NCI-H460 (cell line): ENCODE measurements around the gene STK39. TPM values are rescaled to one million over a fixed set of nuclear protein-coding genes. Genes with fewer than 3 reads are reported as not detected.
"Not testable (repeated sequence)": the region's sequence is repeated elsewhere in the genome, so short reads cannot be mapped to it uniquely, and the experiment has no call there.

Source experiments
- DNase-seq: peaks from one replicate; pipeline ENCODE4 v3.0.0-alpha.2; 2016; ENCODE audit warnings: low read depth; ENCODE audit errors: extremely low read depth
- total RNA-seq: library from RNA; depleted of rRNA; stranded (reverse); fragments of >200 nt; shearing (Covaris generic); gene quantifications from 2 replicates; pipeline ENCODE4 v1.2.3, GENCODE V29; 2014

STK39 gene
- total RNA-seq, 1 experiment from 2014 or later, result 18.3 TPM

GRCh38 chr2:168105127-168105683, 142.2 kb downstream of the STK39 start:
- DNase-seq, result no peak

- DNase-seq, result no peak
Observed at GRCh38 chr2:168097431-168097830, 150.0 kb downstream of the STK39 start.

GRCh38 chr2:168096158-168096557, 151.2 kb downstream of the STK39 start:
- no peak for DNase-seq

GRCh38 chr2:168091986-168092385, 155.4 kb downstream of the STK39 start:
- no peak for DNase-seq

GRCh38 chr2:168090366-168091135, 156.8 kb downstream of the STK39 start:
- DNase-seq, result no peak

- DNase-seq, result no peak
Observed at GRCh38 chr2:168089200-168089599, 158.2 kb downstream of the STK39 start.

GRCh38 chr2:168087401-168087800, 160.0 kb downstream of the STK39 start:
- DNase-seq, result no peak

- DNase-seq, result no peak
Observed at GRCh38 chr2:168086851-168087250, 160.5 kb downstream of the STK39 start.

GRCh38 chr2:168085801-168086361, 161.5 kb downstream of the STK39 start:
- no peak for DNase-seq

GRCh38 chr2:168084288-168084687, 163.1 kb downstream of the STK39 start:
- DNase-seq, result no peak

- DNase-seq, result not testable (repeated sequence)
Observed at GRCh38 chr2:168081452-168081851, 165.9 kb downstream of the STK39 start.

GRCh38 chr2:168079236-168079635, 168.2 kb downstream of the STK39 start:
- DNase-seq, result no peak

- no peak for DNase-seq
Observed at GRCh38 chr2:168076731-168077130, 170.7 kb downstream of the STK39 start.

GRCh38 chr2:168075446-168075845, 171.9 kb downstream of the STK39 start:
- no peak for DNase-seq

- DNase-seq, result no peak
Observed at GRCh38 chr2:168072626-168073303, 174.6 kb downstream of the STK39 start.

- DNase-seq, result no peak
Observed at GRCh38 chr2:168064011-168064998, 183.1 kb downstream of the STK39 start.

- no peak for DNase-seq
Observed at GRCh38 chr2:168062936-168063335, 184.5 kb downstream of the STK39 start.

- no peak for DNase-seq
Observed at GRCh38 chr2:168062054-168062453, 185.3 kb downstream of the STK39 start.

GRCh38 chr2:168060986-168061750, 186.2 kb downstream of the STK39 start:
- peak; percentile 56 for DNase-seq

GRCh38 chr2:168059758-168060157, 187.6 kb downstream of the STK39 start:
- DNase-seq, result no peak
